ENCODE data around the gene USP7. TPM values are rescaled to one million over a fixed set of nuclear protein-coding genes. Genes with fewer than 3 reads are reported as not detected.
"Not testable (repeated sequence)": the region's sequence is repeated elsewhere in the genome, so short reads cannot be mapped to it uniquely, and the experiment has no call there.

USP7 gene
- total RNA-seq, 1 donor from 2014 or later: 90.9 TPM

DNA sequence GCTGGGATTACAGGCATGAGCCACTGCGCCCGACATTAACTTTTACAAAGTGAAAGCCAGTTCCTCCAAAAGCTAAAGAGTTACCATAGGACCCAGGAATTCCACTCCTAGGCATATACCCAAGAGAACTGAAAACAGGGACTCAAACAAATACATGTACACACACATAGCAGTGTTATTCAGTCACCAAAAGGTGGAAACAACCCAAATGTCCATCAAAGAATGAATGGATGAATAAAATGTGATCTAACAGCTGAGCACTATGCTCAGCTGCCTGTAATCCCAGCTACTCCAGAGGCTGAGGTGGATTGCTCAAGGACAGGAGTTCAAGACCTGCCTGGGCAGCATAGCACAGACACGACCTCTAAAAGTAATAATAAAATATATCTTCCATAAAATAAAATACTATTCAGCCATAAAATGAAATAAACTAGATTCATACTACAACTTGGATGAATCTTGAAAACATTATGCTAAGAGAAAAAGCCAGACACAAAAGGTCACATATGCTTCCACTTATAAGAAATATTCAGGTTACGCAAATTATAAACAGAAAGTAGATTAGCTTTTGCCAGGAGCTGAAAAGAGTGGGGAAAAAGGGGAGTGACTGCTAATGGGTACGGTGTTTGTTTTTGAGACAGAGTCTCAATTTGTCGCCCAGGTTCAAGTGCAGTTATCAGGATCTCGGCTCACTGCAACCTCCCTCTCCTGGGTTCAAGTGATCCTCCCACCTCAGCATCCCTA, 9.3 kb upstream of the USP7 start:
- DNase-seq: no peak

DNA sequence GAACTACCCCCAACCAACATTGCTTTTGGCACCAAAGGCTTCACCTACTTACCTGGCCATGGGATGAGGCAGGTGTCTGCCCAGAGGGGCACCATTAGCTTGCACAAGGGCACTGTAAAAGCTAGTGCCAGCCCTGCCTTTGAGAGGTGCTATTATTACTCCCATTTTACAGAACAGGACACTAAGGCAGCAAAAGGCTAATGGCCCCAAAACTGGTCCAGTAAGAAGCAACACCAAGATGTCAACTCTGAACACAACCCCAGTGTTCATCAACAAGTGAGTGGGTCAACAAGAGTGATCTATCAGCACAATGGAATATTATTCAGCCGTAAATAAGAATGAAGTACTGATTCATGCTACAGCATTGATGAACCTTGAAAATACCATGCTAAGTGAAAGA, 7.7 kb upstream of the USP7 start:
- no peak for DNase-seq

DNA sequence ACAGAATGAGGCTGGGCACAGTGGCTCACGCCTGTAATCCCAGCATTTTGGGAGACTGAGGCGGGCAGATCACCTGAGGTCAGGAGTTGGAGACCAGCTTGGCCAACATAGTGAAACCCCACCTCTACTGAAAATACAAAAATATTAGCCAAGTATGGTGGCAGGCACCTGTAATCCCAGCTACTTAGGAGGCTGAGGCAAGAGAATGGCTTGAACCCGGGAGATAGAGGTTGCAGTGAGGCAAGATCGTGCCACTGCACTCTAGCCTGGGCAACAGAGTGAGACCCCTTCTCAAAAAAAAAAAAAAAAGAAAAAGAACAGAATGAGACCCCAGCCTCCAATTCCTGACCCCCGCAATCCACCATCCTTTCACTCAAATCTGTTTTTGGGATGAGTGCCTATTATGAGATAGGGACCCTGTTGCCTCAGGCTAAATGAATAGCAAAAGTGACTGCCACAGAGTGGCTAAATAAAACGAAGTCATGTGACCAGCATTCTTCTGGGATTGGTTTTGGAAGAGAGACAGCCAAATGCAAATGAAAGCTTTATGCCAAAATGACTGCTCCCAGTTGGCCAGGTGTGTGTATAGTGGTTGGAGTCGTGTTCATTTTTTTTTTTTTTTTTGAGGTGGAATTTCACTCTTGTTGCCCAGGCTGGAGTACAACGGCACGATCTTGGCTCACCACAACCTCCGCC, 5.6 kb upstream of the USP7 start:
- DNase-seq: not testable (repeated sequence)

DNA sequence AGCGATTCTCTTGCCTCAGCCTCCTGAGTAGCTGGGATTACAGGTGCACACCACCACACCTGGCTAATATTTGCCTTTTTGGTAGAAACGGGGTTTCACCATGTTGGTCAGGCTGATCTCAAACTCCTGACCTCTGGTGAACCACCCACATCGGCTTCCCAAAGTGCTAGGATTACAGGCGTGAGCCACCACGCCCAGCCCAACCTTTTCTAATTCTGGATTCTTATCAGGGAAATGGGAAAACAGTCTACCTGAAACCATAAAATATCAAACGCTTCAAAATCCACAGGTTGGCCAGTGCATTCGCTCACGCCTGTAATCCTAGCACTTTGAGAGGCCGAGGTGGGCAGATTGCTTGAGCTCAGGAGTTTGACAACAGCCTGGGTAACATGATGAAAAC, 4.3 kb upstream of the USP7 start:
- DNase-seq: not testable (repeated sequence)

DNA sequence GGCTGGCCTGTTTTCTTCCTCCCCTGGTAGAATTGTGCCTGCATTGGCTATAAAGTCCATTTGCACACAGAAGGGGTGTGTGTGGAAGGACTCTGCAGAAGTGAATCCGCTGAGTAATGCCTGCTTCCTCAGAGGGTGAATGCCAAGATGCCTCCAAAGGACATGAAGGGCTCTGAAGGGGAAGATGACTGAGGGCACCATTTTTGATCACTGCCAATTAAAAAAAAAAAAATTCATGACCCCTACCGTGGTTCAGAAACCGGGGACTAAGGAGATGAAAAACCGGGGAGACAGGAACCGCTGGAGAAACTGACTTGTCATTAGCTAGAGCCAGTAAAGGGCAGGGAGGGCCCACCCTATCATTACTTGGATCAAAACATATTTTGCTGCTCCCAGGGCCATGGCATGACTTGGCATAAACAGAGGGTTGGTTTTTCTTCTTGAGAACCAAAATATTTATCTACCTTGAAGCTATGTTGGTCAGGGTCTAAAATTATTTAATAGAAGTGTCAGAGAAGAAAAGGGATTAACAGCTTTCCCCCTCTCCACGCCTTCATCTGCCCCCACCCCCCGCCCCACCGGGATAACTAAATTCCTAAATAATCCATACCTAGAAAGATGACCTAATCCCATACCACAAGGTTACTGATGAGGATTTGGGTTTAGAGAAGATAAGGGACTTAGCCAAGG, 3.6 kb upstream of the USP7 start:
- DNase-seq: no peak

DNA sequence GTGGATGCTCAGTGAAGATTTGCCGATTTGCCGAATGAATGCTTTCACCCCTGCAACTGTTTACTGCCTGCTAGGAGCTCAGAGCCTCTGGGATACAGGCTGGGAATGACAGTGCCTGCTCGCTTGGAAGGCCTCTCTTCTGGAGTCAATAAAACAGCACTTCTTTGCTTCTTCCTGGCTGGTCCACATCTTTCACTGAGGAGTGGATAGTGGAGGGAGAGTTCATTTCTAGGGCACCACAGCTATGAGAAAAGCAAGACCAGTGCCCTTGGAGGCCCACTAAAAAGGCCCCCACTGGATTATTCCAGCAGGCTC, 3.1 kb upstream of the USP7 start:
- no peak for DNase-seq

DNA sequence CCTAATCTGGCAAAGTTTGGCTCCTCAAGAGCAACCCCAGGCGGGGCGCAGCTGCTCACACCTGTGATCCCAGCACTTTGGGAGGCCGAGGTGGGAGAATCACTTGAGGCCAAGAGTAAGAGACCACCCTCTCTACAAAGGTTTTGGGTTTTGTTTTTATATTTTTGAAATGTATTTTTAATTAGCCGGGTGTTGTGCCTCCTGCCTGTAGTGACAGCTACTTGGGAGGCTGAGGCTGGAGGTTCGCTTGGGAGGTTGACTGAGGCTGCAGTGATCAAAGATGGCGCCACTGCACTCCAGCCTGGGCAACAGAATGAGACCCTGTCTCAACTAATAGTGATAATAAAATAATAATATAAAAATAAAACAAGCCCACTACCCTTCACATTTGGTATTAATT, 756 bp upstream of the USP7 start:
- DNase-seq: no peak

DNA sequence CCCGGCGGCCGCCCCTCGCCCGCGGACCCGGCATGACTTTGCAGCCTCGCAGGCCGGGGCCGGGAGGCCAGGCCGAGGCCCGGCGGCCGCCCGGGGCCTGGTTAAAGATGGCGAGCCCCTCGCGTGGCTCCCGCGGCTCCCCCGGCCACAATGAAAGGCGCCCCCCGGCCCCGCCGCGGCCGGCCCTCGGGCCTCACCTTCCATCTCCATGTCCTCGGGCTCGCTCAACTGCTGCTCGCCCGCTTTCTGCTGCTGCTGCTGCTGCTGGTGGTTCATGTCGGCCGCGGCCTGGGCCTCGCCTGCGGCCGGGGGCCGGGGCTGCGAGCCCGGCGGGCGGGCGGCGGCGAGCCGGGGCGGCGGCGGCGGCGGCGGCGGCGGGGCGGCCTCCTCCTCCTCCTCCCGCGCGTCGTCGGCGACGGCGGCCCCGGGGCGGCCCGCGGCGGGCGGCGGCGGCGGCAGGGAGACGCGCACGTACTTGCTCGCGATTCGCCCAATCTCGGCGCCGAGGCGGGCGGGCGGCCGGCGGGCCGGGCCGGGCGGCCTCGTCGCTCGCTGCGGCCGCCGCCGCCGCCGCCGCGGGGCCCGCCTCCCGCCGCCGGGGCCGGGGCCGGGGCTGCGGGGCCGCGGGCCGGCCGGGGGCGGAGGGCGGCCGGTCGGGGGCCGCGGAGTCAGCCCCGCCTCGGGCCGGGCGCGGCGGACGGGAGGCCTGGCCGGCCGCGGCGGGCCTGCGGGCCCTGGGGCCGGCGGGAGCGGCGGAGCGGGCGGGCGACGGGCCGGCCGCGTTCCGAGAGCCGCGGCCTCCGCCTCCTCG, 491 bp downstream of the USP7 start:
- no peak for DNase-seq

DNA sequence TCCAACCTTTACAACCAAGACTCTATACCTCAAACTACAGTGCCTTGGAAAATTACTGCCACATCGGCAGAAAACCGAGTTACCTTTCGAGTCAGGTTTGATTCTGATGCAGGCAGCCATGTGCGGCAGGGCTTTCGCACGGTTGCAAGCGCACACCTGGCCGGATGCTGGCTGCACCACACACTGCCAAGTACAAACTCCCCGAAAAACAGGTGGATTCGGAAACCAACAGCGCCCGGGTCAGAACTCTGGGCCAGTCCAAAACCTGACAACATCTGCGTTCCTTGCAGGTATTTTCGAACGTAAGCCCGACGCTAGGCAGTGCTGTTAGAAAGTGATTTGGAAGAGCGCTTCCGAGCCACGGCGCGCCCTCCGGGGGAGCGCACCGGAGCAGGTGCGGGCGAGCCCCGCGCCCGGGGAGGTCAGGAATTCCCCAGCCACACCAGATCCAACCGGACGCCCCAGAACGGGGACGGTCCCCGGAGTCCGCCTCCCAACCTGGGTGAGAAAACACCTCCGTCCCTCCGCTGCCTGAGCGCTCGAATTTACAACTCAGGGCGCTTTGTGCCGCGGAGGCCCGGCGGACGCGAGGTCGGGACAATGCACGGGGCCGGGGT, 1.2 kb downstream of the USP7 start:
- DNase-seq: no peak

DNA sequence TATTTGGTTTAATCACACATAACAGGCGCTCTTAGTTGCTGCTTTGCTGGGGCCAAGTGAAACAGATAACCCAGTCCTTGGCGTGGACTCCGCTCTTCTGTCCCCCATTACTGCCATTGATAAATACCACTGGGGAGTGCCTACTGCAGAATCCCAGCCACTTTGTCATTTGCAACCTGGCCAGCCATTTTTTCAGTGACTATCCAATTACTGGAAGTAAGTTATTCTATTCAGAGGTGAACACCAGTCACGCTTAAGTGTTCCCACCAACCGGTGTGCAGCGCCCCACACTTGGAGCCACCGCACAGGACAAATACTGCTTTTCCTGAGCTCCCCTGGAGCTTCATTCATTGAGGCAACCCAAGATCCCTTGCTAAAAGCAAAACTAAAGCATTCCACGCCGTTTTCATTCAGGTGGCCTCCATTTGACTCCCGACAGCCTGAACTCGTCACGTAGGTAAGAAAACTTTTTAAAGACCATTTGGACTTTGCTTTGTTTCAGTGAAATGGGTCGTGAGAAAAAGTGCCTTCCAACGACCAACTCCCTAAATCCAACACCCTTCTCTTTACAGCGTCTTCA, 1.8 kb downstream of the USP7 start:
- no peak for DNase-seq

DNA sequence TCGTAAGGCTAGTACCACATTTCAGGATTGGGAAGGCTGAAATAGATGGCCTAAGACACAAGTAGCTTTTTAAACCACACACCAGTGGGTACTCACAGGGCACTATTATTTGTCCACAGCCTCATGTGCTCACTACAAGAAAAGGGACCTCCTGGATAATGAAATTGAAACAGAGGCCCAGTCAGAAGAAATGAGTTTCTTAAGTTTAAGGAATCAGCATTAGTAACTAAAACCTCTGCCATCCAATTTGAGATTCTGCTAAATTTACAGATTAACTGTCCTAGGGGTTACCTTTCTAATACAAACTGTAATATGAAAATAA, 3.0 kb downstream of the USP7 start:
- DNase-seq: no peak

DNA sequence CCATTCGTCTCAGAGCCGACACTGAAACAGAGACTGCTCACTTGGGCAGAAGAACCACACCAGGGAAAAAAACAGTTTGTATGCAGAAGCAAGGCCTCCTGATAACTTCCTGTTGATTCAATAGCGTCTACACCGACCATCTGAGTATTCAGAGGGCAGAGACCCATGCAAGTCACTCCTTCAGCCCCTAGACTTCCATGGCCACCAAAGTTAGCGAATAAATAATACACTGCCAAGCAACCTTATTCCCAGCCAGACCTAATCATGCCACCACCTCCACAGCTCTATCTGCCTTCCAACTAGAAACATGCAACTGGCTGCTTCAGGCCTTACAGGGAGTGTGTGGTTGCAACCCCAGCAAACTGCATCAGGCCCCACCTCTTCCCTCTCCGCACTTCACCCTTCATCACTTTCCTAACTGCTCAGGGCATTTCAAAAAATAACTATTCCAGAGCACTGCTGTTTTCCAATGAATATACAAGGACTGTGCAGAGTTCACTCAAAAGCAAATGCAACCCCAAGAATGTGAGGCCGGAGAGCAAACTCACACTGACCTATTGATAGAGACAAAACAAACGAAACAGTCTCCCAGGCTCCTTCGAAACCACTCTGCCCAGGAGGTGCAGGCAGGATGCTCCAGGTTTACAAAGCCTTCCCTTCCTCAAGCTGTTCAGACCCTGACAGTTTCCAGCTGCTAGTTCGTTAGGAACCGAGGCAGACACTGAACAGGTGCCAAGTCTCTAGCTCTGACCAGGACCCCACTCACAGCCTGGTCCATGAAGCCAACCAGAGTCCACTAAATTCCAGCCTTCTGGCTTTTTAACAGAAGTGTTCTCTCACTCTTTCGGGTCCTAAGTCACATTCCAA, 3.6 kb downstream of the USP7 start:
- DNase-seq: no peak

DNA sequence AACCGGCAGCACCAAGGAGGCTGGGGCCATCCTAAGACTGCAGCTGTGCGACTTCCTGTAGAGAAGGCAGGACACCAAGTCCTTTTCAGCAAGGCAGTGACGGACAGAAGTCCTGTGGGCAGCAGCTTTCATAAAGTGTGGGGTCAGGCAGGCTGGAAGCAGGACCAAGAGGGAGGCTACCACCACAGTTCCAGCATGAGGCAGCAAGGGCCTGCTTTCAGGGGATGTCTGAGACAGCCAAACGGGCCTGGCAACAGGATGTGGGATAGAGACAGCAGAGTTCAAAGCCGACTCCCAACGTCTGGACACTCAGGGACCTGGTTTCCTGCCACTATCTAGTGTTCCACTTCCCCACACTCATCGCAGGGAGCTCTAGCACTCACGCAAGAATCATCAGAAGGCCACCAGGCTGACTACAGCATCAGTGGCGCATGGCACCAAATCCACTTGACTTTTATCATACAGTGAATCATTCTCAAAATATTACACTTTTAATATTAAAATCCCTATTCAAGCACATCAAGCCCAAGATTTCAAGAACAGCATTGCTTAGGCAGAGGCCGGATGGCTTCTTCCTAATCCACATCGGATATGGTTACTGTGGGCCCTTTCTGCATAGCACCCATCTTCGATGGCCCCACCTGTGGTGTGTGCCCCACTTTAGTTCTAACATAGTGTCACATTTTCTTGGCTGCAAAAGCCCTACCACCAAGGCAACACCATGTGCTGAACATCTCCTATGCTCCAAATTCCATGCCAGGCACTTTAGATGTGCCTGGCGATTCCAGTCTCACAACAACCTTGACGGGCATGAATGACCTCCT, 5.2 kb downstream of the USP7 start:
- no peak for DNase-seq

DNA sequence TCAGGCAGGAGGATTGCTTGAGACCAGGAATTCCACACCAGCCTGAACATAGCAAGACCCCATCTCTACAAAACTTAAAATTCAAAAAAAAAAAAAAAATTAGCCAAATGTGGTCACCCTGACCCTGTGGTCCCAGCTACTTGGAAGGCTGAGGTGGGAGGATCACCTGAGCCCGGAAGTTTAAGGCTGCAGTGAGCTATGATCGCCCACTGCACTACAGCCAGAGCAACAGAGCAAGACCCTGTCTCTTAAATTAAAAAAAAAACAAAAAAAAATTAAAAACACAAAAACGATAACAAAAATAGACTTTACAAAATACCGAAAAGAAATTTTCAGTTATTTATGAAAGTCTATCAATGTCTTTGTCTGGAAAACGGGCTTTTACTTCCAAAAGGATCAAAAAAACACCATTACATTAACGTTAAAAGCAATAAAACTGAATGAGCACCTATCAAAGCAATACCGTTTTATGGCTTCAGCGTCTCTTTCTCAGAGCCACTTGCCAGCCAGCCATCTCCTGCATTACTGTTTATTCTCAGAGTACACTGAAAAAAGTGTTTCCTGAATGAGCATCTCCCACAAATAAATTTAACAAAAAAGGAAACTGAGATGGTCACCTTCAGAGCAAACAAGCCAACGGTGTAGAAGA, 6.1 kb downstream of the USP7 start:
- no peak for DNase-seq

DNA sequence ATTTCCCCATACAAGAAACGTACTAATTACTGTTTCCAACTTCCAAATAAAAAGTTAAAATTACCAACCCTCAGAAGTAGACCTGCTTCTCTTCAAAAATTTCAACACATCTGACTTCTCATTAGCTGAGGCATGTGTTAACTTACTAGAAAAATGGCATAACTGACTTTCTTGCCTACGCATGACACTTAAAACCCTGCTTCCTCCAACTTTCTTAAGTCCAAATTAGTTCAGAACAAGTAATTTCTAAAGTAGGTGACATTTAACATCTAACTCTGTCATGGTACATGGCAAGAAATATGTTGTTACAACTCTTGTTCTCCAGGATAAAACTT, 6.7 kb downstream of the USP7 start:
- no peak for DNase-seq

DNA sequence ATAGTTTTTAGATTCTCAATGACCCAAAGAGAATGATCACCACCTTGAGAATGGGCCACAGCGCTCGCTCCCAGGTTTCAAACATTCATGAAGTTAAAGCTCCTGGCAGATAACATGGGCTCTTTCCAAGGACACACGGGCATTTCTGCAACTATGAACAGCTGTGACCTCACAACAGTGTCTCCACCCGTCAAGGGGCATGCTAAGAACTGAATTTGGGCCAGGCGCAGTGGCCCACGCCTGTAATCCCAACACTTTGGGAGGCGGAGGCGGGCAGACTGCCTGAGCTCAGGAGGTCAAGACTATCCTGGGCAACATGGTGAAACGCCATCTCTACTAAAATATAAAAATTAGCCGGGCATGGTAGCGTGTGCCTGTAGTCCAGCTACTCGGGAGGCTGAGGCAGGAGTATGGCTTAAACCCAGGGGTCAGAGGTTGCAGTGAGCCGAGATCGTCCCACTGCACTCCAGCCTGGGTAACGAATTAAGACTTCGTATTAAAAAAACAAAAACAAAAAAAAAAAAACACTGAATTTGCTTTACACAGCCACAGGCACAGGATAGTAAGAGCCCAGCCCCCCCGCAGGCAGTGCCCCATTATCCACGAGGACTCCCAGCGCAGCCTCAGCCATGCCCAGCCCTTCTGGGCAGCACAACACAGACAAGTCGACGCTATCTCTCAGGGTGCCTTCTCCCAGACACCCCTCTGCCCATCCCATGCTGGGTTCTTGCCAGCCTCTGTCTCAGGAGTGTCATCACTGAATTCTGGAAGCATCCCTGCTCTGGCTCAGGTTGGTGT, 7.2 kb downstream of the USP7 start:
- DNase-seq: no peak

DNA sequence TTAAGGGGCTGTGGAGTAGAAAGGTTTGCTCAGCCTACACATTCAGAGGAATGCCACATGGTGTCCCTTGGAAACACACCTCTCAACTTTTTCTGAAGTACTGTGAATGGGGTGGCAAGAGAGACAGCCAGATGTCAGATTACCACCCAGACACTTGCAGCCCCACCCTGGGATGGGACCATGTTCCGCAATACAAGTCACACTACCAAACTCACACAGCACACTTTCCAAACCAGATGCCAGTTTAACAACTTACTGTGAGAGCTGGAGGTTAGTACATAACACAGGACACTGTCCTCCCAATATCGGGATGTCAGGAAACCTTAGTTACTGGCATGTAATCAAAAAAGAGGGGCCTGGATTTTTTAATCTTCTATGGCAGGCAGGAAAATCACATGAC, 7.9 kb downstream of the USP7 start:
- DNase-seq: no peak

DNA sequence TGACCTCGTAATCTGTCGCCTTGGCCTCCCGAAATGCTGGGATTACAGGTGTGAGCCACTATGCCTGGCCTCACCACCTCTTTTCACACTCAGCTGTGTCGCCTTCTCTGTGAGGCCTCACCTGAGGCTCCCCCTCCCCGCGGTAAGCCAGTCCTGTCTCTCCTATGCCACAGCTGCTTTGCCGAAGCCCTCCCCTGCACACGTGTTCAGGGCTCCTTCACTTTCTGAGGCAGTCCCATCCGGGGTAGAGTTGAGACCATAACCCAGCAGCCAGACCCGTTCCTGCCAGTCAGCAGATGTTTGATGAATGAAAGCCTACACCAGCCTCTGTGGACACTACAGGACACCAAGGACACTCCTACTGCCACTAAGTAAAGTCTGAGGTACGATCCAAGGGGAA, 10.6 kb downstream of the USP7 start:
- DNase-seq: no peak

DNA sequence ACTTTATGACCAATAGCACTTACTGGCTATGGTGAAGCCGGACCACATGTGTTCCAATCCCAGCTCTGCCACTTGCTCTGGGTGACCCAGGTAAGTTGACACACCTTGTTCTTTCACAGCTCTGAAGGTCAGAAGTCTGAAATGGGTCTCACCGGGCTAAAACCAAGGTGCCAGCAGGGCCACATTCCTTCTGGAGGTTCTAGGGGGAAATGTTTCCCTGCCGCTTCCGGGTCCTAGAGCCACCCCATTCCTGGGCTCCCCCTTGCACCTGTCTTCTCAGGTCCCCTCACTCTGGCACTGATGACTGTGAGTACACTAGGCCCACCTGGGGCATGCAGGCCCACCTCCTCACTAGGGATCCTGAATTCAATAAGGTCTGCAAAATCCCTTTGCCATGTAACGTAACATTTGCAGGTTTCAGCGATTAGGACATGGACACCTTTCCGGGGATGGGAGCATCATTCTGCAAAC, 11.4 kb downstream of the USP7 start:
- DNase-seq: no peak

All from occipital lobe (tissue), 2 donors.